Activated naive CD4-positive, alpha-beta T cell treated with anti-CD3 and anti-CD28 coated beads, Interleukin-2, amount 50 U/mL, for 72 hours (primary cell): ENCODE data around the gene PDE10A. TPM values are rescaled to one million over a fixed set of nuclear protein-coding genes. Genes with fewer than 3 reads are reported as not detected.
A peak's percentile ranks its signal among the peaks of the same experiment; 100 is the strongest.
"Not testable (repeated sequence)": the region's sequence is repeated elsewhere in the genome, so short reads cannot be mapped to it uniquely, and the experiment has no call there.

ENCODE experiments used
- ATAC-seq, 2 donors: fragments of 150-1000 bp; cut with Tn5 transposase; 2 replicates each; pipeline ENCODE4 v1.10.0; 2021; ENCODE audit warnings: mild to moderate bottlenecking in 2 of 2, moderate library complexity in 2 of 2
- DNase-seq, 2 donors: peaks; one replicate each; pipeline ENCODE4 v3.0.0; 2021 to 2022; ENCODE audit warnings: low spot score in 2 of 2
- H3K27ac Mint-ChIP-seq, 2 donors: one replicate each; pipeline ENCODE4 v1.8.0; 2022; ENCODE audit warnings: mild to moderate bottlenecking in 2 of 2, mixed read lengths in 2 of 2
- H3K36me3 Mint-ChIP-seq, 2 donors: one replicate each; pipeline ENCODE4 v1.8.0; 2022; ENCODE audit warnings: mixed read lengths in 2 of 2
- H3K9me3 Mint-ChIP-seq, 2 donors: one replicate each; pipeline ENCODE4 v1.8.0; 2022; ENCODE audit warnings: mixed read lengths in 2 of 2
- total RNA-seq, 2 donors: library from RNA; stranded (reverse); gene quantifications; one replicate each; pipeline ENCODE4 v1.2.3, GENCODE V29; 2022

PDE10A gene
- total RNA-seq, 2 donors from 2014 or later = not detected

- Mint-ChIP-seq H3K9me3 (peaks cover 12 to 21% of the 10 kb centered on the region in 2 donors), H3K36me3 (no peaks in the 10 kb centered on the region), H3K27ac (no peak overlapping the region)
- ATAC-seq (no peak), DNase-seq (no peak)
Measured at GRCh38 chr6:165468340-165469235, 194.5 kb downstream of the PDE10A start.

DNA sequence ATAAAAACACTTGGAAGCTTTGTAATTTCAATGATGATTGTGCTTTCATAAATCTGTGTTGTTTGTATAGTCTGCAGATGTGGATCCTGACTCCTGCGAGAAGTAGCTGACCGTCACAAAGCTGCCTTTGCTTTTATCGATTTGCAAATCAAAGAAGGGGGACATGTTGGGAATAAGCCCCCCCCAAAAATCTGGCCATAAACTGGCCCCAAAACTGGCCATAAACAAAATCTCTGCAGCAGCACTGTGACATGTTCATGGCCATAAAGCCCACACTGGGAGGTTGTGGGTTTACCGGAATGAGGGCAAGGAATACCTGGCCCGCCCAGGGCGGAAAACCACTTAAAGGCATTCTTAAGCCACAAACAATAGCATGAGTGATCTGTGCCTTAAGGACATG is 199.5 kb downstream of the PDE10A start:
- H3K9me3 Mint-ChIP-seq = peaks cover 20 to 30% of the 10 kb centered on the region in 2 donors
- not testable (repeated sequence) for ATAC-seq, DNase-seq, H3K27ac Mint-ChIP-seq, H3K36me3 Mint-ChIP-seq

GRCh38 chr6:165459605-165460301 is 203.3 kb downstream of the PDE10A start:
- peaks cover 13 to 22% of the 10 kb centered on the region in 2 donors for H3K9me3 Mint-ChIP-seq
- H3K36me3 Mint-ChIP-seq, H3K27ac Mint-ChIP-seq, ATAC-seq, DNase-seq: not testable (repeated sequence)

- Mint-ChIP-seq H3K36me3 (peaks cover 0 to 9% of the 10 kb centered on the region in 2 donors), H3K9me3 (peaks cover 8 to 13% of the 10 kb centered on the region in 2 donors), H3K27ac (no peak overlapping the region)
- DNase-seq (no peak), ATAC-seq (no peak)
Measured at GRCh38 chr6:165458134-165458533, 204.9 kb downstream of the PDE10A start.

- ATAC-seq (no peak), DNase-seq (no peak)
- no peaks in the 10 kb centered on the region for H3K36me3 Mint-ChIP-seq
- no peak overlapping the region for H3K27ac Mint-ChIP-seq
- H3K9me3 Mint-ChIP-seq = no peaks in the 10 kb centered on the region
Measured at GRCh38 chr6:165456286-165456685, 206.8 kb downstream of the PDE10A start.

GRCh38 chr6:165455488-165455887 is 207.6 kb downstream of the PDE10A start:
- no peaks in the 10 kb centered on the region for H3K36me3 Mint-ChIP-seq
- no peaks in the 10 kb centered on the region for H3K9me3 Mint-ChIP-seq
- DNase-seq (no peak), ATAC-seq (no peak)
- no peak overlapping the region for H3K27ac Mint-ChIP-seq

DNA sequence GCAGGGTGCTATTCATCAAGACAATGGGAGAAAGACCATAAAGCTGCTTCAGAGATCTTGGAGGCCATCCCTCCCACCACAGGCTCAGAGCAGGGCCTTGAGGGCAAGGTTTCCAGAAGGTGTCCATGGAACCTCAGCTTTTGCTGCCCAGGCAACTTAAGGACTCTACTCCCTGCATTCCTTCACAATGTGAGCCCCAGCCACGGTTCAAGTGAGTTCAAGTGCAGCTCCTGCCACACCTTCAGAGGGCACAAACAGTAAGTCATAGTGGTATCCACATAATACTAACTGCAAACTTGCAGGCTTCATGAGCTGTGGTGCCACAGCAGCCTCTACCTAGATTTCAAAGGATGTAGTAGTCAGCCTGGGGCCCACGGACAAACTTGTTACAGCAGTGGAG is 209.6 kb downstream of the PDE10A start:
- no peak for ATAC-seq
- no peak for DNase-seq
- no peaks in the 10 kb centered on the region for H3K36me3 Mint-ChIP-seq
- H3K27ac Mint-ChIP-seq = no peak overlapping the region
- H3K9me3 Mint-ChIP-seq = no peaks in the 10 kb centered on the region

GRCh38 chr6:165451838-165452237 is 211.2 kb downstream of the PDE10A start:
- H3K27ac Mint-ChIP-seq = no peak overlapping the region
- ATAC-seq (no peak), DNase-seq (no peak)
- H3K9me3 Mint-ChIP-seq = no peaks in the 10 kb centered on the region
- no peaks in the 10 kb centered on the region for H3K36me3 Mint-ChIP-seq

DNA sequence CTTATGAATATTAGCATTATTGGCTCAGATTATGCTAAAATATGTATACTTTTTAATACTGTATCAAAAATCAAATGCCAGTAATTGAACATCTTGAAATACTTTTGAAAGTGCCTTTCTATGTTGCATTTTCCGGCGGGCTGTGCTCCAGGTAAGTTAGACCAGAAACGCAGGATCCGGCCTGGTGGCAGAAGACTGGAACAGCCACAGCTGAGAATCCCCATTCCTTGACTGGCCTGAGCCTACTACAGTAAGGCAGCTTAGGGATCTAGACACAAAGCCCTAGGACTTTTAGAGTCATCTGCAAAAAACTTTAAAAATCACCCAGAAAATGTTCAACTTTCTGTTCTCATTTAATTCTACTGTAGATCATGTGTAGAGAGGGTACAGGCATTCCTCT is 214.8 kb downstream of the PDE10A start:
- no peak for DNase-seq
- Mint-ChIP-seq H3K9me3 (peaks cover 3 to 4% of the 10 kb centered on the region in 2 donors), H3K36me3 (no peaks in the 10 kb centered on the region), H3K27ac (no peak overlapping the region)
- ATAC-seq = no peak

- ATAC-seq = no peak
- DNase-seq = no peak
- Mint-ChIP-seq H3K9me3 (peaks cover 3 to 4% of the 10 kb centered on the region in 2 donors), H3K36me3 (no peaks in the 10 kb centered on the region), H3K27ac (no peak overlapping the region)
Measured at GRCh38 chr6:165447141-165447540, 215.9 kb downstream of the PDE10A start.

GRCh38 chr6:165446331-165446730 is 216.7 kb downstream of the PDE10A start:
- Mint-ChIP-seq H3K27ac (no peak overlapping the region), H3K9me3 (peaks cover 3 to 4% of the 10 kb centered on the region in 2 donors), H3K36me3 (no peaks in the 10 kb centered on the region)
- ATAC-seq (no peak), DNase-seq (no peak)

GRCh38 chr6:165443462-165443861 is 219.6 kb downstream of the PDE10A start:
- DNase-seq = no peak

GRCh38 chr6:165441181-165441580 is 221.9 kb downstream of the PDE10A start:
- ATAC-seq (no peak), DNase-seq (no peak)
- no peaks in the 10 kb centered on the region for H3K36me3 Mint-ChIP-seq
- peaks cover 3 to 4% of the 10 kb centered on the region in 2 donors for H3K9me3 Mint-ChIP-seq
- H3K27ac Mint-ChIP-seq = no peak overlapping the region

More at GRCh38 chr6:165443462-165443861, 219.6 kb downstream of the PDE10A start:
- no peak for ATAC-seq
- no peaks in the 10 kb centered on the region for H3K36me3 Mint-ChIP-seq
- H3K9me3 Mint-ChIP-seq = peaks cover 3 to 4% of the 10 kb centered on the region in 2 donors
- H3K27ac Mint-ChIP-seq = no peak overlapping the region

- DNase-seq (no peak), ATAC-seq (no peak)
- H3K36me3 Mint-ChIP-seq = no peaks in the 10 kb centered on the region
- H3K9me3 Mint-ChIP-seq = peaks cover 0 to 3% of the 10 kb centered on the region in 2 donors
- no peak overlapping the region for H3K27ac Mint-ChIP-seq
Measured at GRCh38 chr6:165439928-165440554, 223.0 kb downstream of the PDE10A start.

DNA sequence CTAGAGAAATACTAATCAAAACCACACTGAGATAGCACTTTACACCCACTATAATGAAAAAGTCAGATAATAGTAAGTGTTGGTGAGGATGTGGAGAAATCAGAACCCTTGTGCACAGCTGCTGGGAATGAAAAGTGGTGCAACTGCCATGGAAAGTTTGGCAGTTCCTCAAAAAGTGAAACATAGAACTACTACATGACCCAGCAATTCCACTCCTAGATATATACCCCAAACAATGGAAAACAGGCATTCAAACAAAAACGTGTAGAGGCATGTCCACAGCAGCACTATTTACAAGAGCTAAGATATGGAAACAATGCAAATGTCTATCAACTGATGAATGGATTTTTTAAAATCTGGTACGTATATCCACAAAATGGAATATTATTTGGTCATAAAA is 236.1 kb downstream of the PDE10A start:
- Mint-ChIP-seq H3K36me3 (no peaks in the 10 kb centered on the region), H3K27ac (no peak overlapping the region), H3K9me3 (peaks cover 4% of the 10 kb centered on the region in 2 donors)
- ATAC-seq (no peak), DNase-seq (no peak)

DNA sequence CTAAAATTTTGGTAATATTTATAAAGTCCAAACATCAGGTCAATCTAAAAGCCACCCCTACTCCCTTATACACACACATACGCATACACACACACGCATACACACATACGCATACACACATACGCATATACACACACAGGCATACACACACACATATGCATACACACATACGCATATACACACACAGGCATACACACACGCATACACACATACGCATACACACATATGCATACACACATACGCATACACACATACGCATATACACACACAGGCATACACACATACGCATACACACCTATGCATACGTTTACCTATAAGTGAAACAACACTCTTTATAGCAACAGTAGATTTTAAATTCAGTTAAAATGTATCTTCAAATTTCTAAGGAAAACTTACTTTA is 240.8 kb downstream of the PDE10A start:
- no peak for ATAC-seq
- no peaks in the 10 kb centered on the region for H3K36me3 Mint-ChIP-seq
- DNase-seq = no peak
- H3K9me3 Mint-ChIP-seq = peaks cover 2 to 4% of the 10 kb centered on the region in 2 donors
- H3K27ac Mint-ChIP-seq = peak overlapping the region in 1 of 2 donors; percentile 34

- ATAC-seq (no peak), DNase-seq (no peak)
- Mint-ChIP-seq H3K27ac (no peak overlapping the region), H3K36me3 (no peaks in the 10 kb centered on the region), H3K9me3 (no peaks in the 10 kb centered on the region)
Measured at GRCh38 chr6:165417278-165417865, 245.7 kb downstream of the PDE10A start.
